Measurements from ENCODE around the gene KRT32.

KRT32 gene

DNA sequence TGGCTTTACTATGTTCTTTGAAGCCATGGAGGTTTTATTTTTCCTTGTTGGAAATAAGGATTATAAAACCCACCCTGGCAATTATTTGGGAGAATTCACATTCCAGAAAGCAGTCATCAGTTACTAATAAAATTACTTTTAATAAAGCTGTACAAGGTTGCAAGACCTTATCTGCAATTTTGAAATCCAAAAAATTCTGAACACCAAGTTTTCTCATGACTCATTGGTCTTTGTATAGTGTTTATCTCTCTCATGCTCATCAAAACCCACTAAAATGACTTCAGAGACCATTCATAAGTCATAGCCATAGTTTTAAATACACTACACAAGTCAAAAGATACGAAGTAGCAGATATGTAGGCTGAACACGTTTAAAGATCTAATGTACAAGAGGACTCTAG is 20.4 kb downstream of the KRT32 start:
- TF ChIP-seq, protein P1, sequence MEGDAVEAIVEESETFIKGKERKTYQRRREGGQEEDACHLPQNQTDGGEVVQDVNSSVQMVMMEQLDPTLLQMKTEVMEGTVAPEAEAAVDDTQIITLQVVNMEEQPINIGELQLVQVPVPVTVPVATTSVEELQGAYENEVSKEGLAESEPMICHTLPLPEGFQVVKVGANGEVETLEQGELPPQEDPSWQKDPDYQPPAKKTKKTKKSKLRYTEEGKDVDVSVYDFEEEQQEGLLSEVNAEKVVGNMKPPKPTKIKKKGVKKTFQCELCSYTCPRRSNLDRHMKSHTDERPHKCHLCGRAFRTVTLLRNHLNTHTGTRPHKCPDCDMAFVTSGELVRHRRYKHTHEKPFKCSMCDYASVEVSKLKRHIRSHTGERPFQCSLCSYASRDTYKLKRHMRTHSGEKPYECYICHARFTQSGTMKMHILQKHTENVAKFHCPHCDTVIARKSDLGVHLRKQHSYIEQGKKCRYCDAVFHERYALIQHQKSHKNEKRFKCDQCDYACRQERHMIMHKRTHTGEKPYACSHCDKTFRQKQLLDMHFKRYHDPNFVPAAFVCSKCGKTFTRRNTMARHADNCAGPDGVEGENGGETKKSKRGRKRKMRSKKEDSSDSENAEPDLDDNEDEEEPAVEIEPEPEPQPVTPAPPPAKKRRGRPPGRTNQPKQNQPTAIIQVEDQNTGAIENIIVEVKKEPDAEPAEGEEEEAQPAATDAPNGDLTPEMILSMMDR (conservative IDR thresholded peaks at IDR 0.05; ENCODE audit: control insufficient read depth, insufficient read depth, low read depth, low read length) = no peak
- peak; percentile 28 for DNase-seq (ENCODE audit: low read depth)
- no peak overlapping the region for H3K4me3 ChIP-seq (ENCODE audit: control insufficient read depth, low read depth, low read length)

DNA sequence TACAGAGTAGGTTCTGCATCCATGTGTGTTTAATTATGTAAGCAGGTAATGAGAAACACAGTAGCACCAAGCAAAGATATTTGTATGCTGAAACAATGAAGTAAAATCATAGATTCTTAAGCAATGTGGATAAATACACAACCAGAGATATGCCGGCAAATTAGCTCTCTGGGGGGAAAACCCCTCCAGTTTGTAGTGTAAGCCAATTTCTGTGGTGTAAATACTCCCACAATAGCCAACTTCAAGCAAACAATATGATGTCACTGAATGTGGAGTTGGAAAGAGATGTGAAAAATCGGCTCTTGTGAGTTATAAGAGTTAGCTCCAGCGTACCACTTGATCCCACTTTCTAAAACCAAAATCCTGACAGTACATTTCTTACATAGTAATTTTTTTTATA is 22.5 kb downstream of the KRT32 start:
- H3K4me3 ChIP-seq (ENCODE audit: control insufficient read depth, low read depth, low read length) = no peak overlapping the region
- DNase-seq (ENCODE audit: low read depth) = no peak
- TF ChIP-seq, protein P1 (conservative IDR thresholded peaks at IDR 0.05; ENCODE audit: control insufficient read depth, insufficient read depth, low read depth, low read length) = no peak

- H3K4me3 ChIP-seq (ENCODE audit: control insufficient read depth, low read depth, low read length) = no peak overlapping the region
- peak; percentile 37 for DNase-seq (ENCODE audit: low read depth)
- TF ChIP-seq, protein P1 (conservative IDR thresholded peaks at IDR 0.05; ENCODE audit: control insufficient read depth, insufficient read depth, low read depth, low read length) = no peak
Observed at GRCh38 chr17:41444186-41444585, 23.0 kb downstream of the KRT32 start.

GRCh38 chr17:41442739-41443138 is 24.4 kb downstream of the KRT32 start:
- DNase-seq (ENCODE audit: low read depth) = peak; percentile 69
- H3K4me3 ChIP-seq (ENCODE audit: control insufficient read depth, low read depth, low read length) = no peak overlapping the region
- TF ChIP-seq, protein P1 (conservative IDR thresholded peaks at IDR 0.05; ENCODE audit: control insufficient read depth, insufficient read depth, low read depth, low read length) = no peak

- DNase-seq (ENCODE audit: low read depth) = no peak
- TF ChIP-seq, protein P1 (conservative IDR thresholded peaks at IDR 0.05; ENCODE audit: control insufficient read depth, insufficient read depth, low read depth, low read length) = no peak
Observed at GRCh38 chr17:41440531-41441033, 26.6 kb downstream of the KRT32 start, which contains the start of gene KRT38. TSS of gene KRT38 (minus strand) at chr17:41440983. CDS start at chr17:41440921, 62 bp downstream.

DNA sequence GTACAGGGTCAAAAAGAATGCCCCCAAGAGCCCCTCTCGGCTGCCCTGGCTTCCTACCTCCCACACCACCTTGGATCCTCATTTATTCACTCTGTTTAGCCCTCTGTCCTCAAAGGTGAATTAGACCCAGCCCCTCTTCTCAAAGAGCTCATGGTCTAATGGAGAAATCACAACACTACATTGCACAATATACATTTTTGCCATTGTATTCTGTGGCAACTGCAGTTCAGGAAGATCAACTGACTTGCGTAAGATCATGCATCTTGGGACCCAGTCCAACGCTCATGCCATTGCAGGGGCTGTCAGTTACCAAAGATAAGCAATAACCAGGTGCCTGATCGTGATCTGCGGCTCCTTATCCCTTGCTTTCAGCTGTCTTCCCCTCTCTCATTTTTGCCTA is 27.8 kb downstream of the KRT32 start:
- no peak overlapping the region for H3K4me3 ChIP-seq (ENCODE audit: control insufficient read depth, low read depth, low read length)
- TF ChIP-seq, protein P1 (conservative IDR thresholded peaks at IDR 0.05; ENCODE audit: control insufficient read depth, insufficient read depth, low read depth, low read length) = no peak
- DNase-seq (ENCODE audit: low read depth) = peak; percentile 25

More at GRCh38 chr17:41440531-41441033, 26.6 kb downstream of the KRT32 start, which contains the start of gene KRT38:
- no peak within 1 kb of the TSS for H3K4me3 ChIP-seq (ENCODE audit: control insufficient read depth, low read depth, low read length)

DNA sequence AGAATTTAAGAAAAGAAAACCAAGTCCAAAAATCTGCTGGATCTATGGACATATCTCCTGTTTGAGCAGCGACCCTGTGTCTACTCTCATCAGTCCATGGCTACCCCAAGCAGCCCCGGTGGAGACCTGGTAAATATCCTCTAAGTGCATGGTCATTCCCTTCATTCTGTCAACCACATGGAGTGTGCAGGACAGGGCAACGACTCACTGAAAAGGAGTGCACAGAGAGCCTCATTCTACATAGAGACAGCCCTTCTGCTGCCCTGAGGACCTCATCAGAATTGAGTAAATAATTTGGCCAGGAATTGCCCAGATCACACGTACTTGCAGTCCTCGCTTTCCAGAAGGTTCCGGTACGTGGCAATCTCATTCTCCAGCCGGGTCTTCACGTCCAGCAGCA is 29.4 kb downstream of the KRT32 start:
- no peak overlapping the region for H3K4me3 ChIP-seq (ENCODE audit: control insufficient read depth, low read depth, low read length)
- DNase-seq (ENCODE audit: low read depth) = no peak
- TF ChIP-seq, protein P1 (conservative IDR thresholded peaks at IDR 0.05; ENCODE audit: control insufficient read depth, insufficient read depth, low read depth, low read length) = no peak
